Measurements from ENCODE around the gene MPHOSPH6.
"Not testable (repeated sequence)": the region's sequence is repeated elsewhere in the genome, so short reads cannot be mapped to it uniquely, and the experiment has no call there.

Gene MPHOSPH6

DNA sequence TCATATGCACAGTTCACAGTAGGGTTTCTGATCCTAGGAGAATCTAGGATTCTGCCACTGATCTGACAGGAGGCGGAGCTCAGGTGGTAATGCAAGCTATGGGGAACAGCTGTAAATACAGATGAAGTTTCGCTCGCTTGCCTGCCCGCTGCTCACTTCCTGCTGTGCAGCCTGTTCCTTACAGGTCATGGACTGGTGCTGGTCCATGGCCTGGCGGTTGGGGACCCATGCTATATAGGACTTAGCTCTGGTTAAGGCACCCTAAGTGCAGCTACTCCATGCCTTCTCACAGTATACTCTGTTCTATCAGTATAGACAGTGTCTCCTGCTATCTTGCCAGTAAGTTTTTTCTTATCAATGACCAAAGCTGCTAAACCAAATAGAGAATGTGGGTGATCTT lies 2.4 kb downstream of the MPHOSPH6 start:
- DNase-seq, result peak; percentile 10

DNA sequence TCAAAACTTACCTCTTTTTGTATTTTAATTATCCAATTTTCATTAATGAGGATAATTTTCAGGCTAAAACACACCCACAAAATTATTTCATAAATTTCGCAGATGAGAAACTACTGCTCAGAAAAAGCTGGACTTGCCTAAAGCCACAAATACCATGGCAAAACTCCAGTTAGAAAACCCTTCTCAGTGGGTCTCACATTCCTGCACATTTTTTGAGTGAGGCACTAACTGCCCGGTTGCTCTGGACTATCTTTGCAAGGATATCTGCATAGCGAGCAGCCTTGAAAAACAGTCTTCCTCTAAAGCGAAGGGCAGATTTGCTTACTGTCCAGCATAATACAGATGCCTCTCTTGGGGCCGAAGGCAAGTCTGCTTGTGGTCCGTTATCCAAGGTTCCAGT lies 9.8 kb downstream of the MPHOSPH6 start:
- DNase-seq, result no peak

DNA sequence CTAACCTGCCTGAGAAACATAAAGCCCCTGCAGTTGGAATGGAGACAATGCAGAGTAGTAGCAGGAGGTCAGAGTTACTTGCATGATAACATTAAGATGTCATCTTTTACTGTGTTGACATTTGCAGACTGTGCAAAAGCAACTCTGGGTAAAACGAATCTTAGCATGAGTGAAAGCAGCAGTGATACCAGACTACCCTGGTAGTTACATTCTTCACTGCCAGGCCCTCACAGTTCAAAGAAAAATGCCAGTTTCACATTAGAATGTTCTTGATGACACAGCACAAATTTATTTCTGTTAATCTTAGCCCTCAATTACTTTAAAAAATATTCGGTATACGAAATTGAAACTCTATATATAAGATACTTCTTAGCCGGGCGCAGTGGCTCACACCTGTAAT lies 12.2 kb downstream of the MPHOSPH6 start:
- DNase-seq, result no peak

DNA sequence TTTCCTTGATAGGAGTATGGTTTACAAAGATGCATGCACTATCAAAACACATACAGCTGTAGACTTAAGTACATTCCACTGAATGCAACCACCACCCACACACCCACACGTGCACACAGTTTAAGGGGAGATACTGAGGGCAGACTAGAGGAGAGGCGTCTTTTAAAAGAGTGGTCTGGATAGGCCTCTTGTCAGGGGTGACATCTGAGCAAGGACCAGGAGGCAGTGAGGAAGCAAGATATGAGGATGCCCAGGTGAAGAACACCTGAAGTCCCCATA lies 12.6 kb downstream of the MPHOSPH6 start:
- no peak for DNase-seq

DNA sequence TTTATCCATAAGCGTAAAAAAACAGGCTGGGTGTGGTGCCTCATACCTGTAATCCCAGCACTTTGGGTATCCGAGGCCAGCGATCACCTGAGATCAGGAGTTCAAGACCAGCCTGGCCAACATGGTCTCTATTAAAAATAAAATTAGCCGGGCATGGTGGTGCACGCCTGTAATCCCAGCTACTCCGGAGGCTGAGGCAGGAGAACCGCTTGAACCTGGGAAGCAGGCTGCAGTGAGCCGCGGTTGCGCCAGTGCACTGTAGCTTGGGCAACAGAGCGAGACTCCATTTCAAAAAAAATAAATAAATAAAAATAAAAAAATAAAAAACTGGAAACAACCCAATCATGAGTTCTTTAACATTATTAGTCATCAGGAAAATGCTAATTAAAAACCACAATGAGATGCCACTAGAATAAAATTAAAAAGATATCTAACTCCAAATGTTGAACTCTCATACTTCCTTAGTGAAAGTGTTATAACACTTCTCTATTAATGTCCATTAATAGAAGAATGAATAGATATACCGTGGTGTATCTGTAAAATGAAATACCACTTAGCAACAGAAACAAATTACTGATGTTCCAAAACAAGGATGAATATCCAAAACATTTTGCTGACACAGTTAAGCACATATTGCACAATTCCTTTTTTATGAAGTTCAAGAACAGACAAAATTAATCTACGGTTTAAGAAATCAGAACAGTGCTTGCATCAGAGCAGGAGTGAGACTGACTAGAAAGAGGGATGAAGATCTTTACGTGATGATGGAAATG lies 13.1 kb downstream of the MPHOSPH6 start:
- DNase-seq, result no peak

DNA sequence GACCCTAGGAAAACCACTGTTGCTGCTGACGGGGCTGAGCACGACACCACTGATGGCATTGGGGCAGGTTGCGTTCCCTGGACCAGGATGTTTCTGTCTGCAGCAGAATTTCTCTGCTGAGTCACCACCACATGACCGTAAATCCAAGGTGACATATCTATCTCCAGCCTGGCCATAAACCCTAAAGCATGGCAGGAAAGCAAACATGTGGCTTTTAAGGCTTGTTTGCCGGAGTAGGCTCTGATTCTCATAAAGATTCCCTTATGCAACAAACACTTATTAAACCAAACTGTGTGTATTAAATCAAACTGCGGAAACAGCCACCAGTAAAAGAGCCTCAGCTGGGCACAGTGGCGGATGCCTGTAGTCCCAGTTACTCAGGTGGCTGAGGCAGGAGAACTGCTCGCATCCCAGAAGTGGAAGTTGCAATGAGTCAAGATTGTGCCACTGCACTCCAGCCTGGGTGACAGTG lies 17.3 kb downstream of the MPHOSPH6 start:
- peak; percentile 57 for DNase-seq

DNA sequence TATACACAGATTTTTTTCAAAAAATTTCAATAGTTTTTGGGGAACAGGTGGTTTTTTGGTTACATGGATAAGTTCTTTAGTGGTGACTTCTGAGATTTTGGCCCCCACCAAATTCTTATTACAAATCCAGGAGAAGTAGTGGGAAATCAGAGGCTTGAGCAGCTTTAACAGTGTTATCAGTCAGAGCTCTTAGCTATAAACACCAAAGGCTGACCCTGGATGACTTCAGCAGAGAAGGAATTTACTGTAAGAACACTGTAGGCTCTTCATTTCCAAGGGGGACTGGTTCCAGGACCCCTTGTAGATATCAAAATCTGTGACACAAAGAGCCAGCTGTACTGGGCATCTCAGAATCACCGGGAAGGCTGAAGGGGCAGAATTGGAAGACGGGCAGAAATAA lies 17.8 kb downstream of the MPHOSPH6 start:
- no peak for DNase-seq

DNA sequence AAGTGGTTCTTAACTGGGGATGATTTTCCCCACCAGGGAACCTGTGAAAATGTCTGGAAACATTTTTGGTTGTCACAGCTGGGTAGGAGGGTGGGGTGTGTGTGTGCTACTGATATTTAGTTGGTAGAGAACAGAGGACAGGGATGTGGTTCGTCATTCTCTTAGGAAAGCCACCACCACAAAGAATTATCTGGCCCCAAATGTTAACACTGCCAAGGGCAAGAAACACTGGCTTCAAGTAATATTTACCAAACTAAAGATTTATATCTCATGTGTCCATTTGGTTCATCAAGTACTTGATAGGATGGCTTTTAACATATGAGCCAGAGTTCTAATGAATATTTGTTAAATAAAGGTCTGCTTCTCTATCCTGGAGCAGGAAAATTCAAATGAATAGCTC lies 19.5 kb downstream of the MPHOSPH6 start:
- DNase-seq, result peak; percentile 71

DNA sequence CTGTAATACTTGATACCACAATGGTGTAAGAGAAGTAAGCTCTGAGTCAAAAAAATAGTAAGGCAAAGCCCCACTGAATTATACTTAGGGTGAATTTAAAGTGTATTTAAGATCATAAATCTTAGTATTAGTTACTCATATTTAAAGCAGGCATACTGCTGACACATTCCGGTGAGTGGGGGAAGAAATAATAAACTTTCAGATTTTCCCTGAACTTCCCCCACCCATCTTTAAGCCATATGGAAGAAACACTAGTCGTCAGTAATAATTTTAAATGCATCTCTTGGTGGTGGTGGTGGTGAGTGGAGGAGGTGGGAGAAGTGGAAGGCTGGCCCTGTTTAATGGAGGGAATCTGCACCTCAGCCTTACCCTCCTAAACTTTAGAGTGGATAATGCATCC lies 20.5 kb downstream of the MPHOSPH6 start:
- DNase-seq, result no peak

DNA sequence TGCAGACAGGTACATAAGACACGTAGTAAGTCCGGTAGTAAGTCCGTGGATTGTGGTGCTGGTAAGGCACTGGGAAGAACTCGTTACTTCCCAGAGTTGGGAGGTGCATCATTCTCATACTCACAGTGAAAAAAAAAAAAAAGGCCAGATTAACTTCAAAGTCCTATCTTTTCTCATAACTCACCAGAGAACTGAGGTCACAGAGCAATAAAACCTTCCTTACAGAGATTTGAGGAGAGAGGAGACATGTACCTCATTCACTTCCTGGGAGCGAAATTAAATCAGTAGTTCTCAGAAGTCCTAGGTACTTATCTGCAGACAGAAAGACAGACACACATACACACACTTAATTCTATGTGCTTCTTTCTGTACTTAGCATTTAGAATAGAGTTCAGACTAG lies 22.5 kb downstream of the MPHOSPH6 start:
- DNase-seq, result no peak

DNA sequence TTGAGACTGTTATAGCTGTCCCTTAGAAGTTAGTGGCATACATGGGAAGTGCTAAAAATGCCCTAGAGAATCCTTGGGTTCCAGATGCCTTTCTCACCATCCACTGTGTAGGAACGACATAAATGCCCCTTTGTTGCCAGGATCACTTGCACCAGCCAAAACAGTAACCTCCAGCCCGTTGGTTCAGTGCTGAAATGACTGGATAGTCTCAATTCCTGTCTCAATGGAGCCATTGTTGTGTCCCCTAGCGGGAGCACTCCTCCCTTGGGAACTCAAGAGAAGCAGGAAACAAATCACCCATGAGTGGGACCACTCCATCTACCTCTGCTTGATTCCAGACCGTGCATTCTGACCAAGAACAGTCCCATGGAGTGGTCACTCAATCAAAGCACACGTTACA lies 23.1 kb downstream of the MPHOSPH6 start:
- no peak for DNase-seq

DNA sequence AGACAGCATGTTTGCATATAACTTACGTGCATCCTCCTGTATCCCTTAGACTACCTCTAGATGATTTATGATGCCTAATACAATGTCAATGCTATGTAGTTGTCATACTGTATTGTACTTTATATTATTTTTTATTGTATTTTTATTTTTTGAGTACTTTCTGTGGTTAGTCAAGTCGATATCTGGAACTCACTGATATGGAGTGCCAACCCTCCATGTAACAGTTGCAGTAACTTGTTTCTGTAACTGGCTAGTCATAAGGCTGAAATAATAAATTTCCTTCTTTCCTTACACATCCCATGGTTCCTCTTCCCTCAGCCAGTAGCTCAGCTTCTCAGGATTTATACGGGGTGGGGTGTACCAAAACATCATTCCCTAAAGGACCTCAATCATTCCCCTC lies 23.5 kb downstream of the MPHOSPH6 start:
- peak; percentile 56 for DNase-seq

DNA sequence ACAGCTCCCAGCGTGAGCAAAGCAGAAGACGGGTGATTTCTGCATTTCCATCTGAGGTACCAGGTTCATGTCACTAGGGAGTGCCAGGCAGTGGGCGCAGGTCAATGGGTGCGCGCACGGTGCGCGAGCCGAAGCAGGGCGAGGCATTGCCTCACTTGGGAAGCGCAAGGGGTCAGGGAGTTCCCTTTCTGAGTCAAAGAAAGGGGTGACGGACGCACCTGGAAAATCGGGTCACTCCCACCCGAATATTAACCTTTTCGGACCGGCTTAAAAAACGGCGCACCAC lies 30.8 kb downstream of the MPHOSPH6 start:
- not testable (repeated sequence) for DNase-seq

DNA sequence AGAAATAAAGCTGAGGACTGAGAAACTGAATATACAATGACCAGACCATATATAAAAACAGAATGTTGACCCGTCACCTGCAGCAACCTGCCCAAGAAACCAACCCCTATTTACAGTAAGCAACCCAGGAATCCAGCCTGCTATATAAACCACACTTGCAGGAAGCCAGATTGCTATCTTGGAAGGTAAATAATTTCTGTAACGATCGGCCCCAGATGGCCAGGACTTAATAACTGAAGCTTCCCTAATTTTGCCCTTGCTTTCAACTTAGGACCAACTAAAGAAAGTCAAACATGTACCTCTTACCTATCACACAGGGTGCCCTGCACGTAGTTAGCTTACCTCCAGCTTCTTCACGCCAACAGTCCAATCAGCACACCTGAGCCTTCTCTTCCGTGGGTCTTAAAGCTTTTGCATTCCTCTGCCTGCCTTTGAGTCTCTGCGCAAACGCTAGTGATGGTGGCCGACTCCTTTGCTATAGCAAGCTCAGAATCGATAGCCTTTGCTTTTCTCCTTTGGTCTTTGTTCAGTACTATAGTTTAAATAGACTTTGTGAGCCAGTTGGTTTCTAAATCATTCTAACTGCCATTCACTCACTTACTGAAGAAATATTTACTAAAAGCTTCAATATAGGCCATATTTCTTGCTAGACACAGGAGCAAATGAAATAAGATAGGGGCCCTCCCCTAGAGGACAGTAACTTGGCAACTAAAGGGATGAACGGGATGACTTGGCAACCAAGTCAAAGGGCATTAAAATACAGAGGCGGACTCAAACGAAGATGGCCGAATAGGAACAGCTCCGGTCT lies 31.3 kb downstream of the MPHOSPH6 start:
- no peak for DNase-seq

DNA sequence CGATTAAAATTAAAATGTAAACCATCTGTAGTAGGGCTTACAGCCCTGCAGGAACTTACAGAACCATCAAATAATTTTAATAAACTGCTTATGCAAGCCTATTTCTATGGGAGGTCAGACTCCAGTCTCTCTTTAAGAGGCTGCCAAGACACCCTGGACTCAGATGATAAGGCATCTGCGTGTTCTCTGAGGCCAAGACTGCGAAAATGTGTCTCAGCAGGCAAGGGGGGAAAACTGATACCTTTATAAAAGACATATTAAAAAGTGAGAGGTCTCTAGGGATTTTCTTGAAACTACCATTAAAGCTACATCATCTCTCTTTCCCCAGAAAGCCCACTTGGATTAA lies 32.2 kb downstream of the MPHOSPH6 start:
- peak; percentile 78 for DNase-seq

DNA sequence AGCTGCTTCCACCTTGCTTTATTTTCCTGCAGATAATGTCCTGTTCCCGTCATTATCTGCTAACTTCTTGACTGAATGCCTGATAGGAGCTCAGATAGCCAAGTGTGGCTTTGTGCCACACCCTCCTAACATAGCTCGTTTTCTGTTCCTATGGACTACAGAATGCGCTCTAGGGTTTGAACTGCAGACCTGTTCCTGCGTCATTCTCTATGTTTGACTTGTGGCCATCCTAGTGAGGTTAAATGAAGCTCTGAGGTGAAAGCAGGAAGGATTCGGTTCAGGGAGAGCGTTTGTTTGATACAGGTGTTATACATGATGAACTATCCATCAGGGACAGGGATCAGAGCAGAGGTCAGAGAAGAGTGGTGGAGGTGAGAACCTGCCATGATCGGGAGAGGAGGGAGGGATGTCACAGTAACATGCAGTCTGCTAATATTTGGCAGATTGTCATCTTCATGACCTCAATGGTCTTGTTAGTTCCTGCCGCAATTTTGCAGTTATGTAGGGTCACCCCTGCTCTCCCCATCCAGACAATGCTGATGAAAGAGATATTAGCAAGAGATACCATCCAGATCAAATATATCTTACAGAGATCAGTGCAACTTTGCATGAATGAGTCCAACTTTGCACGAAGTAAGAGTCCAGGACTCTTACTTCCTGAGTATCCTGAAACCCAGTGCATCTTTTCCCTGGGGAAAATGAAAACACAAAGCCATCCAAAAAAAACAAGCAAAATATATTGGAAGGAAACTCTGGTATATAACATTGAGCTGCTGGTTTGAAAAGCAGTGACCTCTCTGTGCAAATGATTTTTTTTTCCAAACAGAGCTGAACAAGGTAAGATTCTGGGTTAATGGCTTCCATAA lies 32.8 kb downstream of the MPHOSPH6 start:
- DNase-seq, result peak; percentile 45

DNA sequence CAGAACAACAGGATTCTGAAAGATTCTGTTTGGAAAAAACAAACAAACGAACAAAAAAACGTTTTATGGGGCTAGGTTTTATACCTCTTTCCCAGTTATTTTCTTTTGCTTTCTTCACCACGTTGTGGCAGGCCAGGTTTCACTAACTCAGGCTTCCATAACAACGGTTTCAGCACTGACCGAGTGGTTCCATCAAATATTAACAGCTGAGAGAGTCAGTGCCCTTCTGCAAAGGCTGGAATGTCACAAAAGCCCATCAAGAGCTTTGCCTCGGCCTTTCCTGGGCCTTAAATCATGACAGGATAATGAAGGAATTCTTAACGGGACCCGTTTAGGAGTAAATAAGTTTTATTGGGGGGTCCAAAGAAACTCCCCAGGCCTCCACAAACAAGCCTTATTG lies 34.2 kb downstream of the MPHOSPH6 start:
- DNase-seq, result no peak

DNA sequence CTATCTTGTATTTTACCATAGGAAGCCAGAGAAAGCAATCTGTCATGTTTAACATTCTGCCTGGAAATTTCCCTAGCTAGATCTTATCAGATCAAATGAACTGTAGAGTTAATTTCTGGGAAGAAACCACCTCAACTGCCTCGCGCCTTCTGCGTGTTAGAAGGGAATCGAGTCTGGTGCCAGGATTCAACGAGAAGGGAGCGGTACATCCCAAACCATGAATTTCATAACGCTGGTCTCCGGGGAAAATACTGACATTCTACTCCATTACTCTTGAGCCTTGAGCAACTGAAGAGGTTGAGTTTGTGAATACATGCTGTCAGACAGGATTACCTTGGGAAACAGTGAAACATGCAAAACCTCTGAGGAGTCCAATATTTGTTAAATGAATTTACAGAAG lies 35.2 kb downstream of the MPHOSPH6 start:
- DNase-seq, result no peak

DNA sequence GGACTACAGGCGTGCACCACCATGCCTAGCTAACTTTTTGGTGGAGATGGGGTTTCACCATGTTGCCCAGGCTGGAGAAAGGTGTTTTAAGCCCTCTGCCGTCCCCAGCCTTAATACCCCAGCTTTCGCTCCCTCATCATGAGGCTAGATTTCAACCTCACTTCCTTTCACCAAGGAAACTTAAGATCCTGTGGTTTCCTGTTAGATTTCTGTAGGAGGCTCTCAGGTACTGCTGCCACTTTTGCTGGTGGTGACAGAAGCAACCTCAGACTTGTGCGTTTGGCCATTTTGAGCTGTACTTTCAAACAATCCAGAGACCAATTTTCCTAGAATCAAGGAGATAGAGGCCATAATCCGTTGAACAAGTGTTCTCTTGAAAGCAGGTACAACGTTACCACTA lies 36.2 kb downstream of the MPHOSPH6 start:
- no peak for DNase-seq

DNA sequence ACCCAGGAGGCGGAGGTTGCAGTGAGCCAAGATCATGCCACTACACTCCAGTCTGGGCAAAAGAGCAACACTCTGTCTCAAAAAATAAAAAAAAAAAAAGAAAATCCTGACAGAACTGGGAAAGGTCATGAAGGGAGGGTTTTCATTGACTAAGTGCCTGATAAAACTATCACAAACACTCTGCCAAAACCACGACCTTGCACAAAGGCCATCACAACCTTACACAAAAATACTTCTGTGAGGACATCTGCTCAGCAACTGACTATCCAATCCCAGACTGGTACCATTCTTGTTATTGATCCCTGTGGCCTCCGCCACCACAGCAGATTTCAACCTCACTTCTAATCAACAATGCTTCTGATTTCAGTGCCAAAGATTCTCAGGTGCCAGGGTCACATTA lies 40.1 kb downstream of the MPHOSPH6 start:
- DNase-seq, result no peak

DNA sequence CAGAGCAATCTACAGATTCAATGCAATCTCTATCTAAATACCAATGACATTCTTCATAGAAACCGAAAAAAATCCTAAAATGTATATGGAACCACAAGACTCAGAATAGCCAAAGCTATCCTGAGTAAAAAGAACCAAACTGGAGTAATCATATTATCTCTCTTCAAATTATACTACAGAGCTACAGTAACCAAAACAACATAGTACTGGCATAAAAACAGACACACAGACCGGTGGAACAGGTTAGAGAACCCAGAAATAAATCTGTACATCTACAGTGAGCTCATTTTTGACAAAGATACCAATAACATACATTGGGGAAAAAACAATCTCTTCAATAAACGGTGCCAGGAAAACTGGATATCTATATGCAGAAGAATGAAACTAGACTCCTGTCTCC lies 45.4 kb downstream of the MPHOSPH6 start:
- DNase-seq, result no peak

DNA sequence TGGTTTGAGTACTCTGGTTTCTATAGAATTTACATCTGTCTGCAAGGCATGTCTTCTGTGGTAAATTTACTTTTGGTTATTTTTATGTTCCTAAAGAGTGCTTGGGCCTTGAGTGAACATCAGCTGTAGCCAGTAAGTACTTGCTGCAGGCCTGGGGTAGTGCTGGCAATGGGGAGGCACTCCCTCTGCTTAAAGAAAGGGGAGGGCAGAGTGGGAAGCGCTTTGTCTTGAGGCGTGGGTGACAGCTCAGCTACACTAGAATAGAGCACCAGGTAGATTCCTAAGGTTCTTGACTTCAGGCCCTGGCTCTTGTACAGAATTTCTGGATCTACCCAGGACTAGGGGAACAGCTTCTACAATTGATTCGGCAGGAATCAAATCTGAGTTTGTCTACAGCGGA lies 50.6 kb downstream of the MPHOSPH6 start:
- no peak for DNase-seq

DNA sequence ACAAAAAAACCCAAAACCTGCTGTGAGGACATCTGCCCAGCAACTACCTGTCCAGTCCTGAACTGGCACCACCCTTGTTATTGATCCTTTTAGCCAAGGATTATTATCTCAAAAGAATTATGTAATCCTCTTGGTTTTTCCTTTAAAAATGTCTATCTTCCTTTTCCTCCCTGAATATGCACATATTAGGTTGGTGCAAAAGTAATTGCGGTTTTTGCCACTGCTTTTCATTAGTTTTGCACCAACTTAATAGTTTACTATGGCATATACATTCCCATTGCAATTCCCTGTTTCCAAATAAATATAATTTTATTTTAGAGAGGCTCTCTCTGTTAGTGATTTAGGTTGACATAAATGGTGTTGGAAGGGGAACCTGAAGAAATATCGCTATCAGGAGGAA lies 51.3 kb downstream of the MPHOSPH6 start:
- no peak for DNase-seq

DNA sequence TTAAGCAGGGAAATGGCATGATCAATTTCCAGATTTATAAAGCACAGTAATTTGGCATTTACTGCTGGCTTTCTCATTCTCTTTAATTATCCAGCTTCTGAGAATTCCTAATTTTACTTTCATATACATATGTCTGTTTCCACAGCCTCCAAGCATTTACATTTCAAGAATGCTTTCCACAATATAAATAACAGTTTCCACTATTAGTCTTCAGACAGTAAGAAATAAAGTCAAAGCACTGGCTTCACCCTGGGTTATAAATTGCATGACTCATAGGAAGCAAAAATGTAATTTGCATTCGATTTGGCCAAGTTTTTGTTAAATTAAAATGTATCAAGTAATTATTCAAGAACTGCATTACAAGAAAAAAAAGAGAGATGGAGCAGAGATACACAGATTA lies 53.5 kb downstream of the MPHOSPH6 start:
- DNase-seq, result no peak

All from hematopoietic multipotent progenitor cell treated with erythropoietin and hydrocortisone succinate and interleukin-3 and kit ligand, for 6 days (in vitro differentiated cells).